Progenitor cell of endocrine pancreas (in vitro differentiated cells): ENCODE data around the gene CELF1. TPM values are rescaled to one million over a fixed set of nuclear protein-coding genes. Genes with fewer than 3 reads are reported as not detected.

Experiments used
- DNase-seq: peaks from one replicate; pipeline ENCODE4 v3.0.0; 2021; ENCODE audit warnings: low spot score; ENCODE audit not compliant: unreplicated experiment
- H3K27ac Mint-ChIP-seq: 2 replicates; pipeline ENCODE4 v1.8.0; 2021; ENCODE audit warnings: mild to moderate bottlenecking, moderate library complexity, mixed read lengths
- H3K27me3 Mint-ChIP-seq: 2 replicates; pipeline ENCODE4 v1.8.0; 2021; ENCODE audit warnings: mixed read lengths
- H3K36me3 Mint-ChIP-seq: 2 replicates; pipeline ENCODE4 v1.8.0; 2022; ENCODE audit warnings: mixed read lengths; ENCODE audit not compliant: insufficient read depth
- H3K4me1 Mint-ChIP-seq: 2 replicates; pipeline ENCODE4 v1.8.0; 2021; ENCODE audit warnings: low read depth, mixed read lengths
- H3K4me3 Mint-ChIP-seq: 2 replicates; pipeline ENCODE4 v1.8.0; 2021; ENCODE audit warnings: low read depth, mild to moderate bottlenecking, moderate library complexity, mixed read lengths
- H3K9me3 Mint-ChIP-seq: 2 replicates; pipeline ENCODE4 v1.8.0; 2021; ENCODE audit warnings: low read depth, mixed read lengths
- total RNA-seq: library from RNA; stranded (reverse); gene quantifications from 2 replicates; pipeline ENCODE4 v1.2.1, GENCODE V29; 2021
- TF ChIP-seq, protein P1 (sequence below): fragments of 200-600 bp; sonication (generic); IDR thresholded peaks from one replicate; pipeline ENCODE4 v1.5.0; 2021; ENCODE audit warnings: antibody characterized with exemption, mild to moderate bottlenecking; ENCODE audit not compliant: unreplicated experiment

Gene CELF1
- total RNA-seq, 1 donor from 2014 or later = 161 TPM

DNA sequence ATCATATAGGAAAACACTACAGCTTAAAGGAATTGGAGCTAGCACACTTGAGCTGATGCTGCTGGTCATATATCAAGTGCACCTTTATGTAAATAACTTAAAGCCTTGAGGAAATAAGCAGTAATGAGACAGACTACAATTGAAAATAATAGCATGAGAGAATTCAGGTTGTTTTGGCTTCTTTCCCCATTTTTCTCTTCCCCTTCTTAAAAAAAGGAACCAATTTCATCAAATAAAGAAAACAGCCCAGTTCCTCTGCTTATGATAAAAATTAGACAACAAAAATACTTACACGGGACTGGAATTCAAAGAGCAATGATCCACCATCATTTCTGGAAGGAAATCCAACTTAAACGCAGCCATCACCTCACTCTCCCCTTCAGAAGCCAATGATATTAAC, 53.8 kb downstream of the CELF1 start:
- Mint-ChIP-seq H3K27ac (no peak overlapping the region), H3K36me3 (peaks cover 1% of the 10 kb centered on the region), H3K4me1 (peaks cover 28% of the 10 kb centered on the region), H3K9me3 (no peaks in the 10 kb centered on the region), H3K27me3 (no peaks in the 10 kb centered on the region), H3K4me3 (no peak overlapping the region)
- TF ChIP-seq, protein P1, sequence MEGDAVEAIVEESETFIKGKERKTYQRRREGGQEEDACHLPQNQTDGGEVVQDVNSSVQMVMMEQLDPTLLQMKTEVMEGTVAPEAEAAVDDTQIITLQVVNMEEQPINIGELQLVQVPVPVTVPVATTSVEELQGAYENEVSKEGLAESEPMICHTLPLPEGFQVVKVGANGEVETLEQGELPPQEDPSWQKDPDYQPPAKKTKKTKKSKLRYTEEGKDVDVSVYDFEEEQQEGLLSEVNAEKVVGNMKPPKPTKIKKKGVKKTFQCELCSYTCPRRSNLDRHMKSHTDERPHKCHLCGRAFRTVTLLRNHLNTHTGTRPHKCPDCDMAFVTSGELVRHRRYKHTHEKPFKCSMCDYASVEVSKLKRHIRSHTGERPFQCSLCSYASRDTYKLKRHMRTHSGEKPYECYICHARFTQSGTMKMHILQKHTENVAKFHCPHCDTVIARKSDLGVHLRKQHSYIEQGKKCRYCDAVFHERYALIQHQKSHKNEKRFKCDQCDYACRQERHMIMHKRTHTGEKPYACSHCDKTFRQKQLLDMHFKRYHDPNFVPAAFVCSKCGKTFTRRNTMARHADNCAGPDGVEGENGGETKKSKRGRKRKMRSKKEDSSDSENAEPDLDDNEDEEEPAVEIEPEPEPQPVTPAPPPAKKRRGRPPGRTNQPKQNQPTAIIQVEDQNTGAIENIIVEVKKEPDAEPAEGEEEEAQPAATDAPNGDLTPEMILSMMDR = no peak
- DNase-seq = no peak

DNA sequence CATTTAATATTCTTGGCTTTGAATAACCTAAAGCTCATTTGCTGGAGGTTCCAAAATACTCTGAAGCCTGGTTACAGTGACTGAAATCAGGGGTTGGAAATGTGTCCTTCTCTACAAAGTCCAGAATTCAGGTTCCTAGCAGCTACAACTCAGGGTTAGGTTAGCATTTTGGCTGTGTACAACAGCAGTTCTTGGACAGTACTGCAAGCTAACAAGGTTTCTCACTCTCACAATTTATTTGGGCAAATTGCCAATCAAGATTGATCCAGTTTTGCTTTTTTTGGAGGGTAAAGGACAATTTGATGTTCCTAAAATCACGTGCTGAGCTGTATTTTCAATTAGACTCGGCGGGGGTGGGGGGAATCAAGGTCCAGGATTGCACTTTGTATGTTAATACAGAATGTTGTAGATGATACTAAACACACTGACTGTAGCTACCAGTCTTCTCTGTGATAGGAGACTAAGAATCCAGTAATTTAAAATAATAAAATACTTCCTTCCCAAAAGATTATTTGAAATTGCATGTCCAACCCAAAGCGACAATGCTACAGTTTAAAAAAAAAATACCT, 54.3 kb downstream of the CELF1 start:
- peaks cover 26% of the 10 kb centered on the region for H3K4me1 Mint-ChIP-seq
- TF ChIP-seq, protein P1 = no peak
- H3K9me3 Mint-ChIP-seq = no peaks in the 10 kb centered on the region
- no peak overlapping the region for H3K27ac Mint-ChIP-seq
- no peak overlapping the region for H3K4me3 Mint-ChIP-seq
- peaks cover 3% of the 10 kb centered on the region for H3K36me3 Mint-ChIP-seq
- no peak for DNase-seq
- no peaks in the 10 kb centered on the region for H3K27me3 Mint-ChIP-seq

DNA sequence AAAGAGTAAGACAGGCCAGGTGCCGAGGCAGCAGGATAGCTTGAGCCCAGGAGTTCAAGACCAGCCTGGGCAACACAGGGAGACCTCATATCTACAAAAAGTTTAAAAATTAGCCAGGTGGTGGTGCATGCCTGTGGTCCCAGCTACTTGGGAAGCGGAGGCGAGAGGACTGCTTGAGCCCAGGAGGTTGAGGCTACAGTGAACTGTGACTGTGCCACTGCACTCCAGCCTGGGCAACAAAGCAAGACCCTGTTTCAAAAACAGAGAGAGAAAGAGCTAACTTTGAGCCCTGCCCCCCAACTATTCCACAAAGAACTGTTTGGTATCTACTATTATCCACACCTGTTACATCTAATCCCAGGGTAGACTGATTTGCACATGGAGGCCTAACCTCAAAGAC, 54.8 kb downstream of the CELF1 start:
- H3K36me3 Mint-ChIP-seq = peaks cover 3% of the 10 kb centered on the region
- TF ChIP-seq, protein P1 = no peak
- no peak for DNase-seq
- H3K4me3 Mint-ChIP-seq = no peak overlapping the region
- H3K27ac Mint-ChIP-seq = peak overlapping the region; percentile 46
- no peaks in the 10 kb centered on the region for H3K27me3 Mint-ChIP-seq
- H3K9me3 Mint-ChIP-seq = no peaks in the 10 kb centered on the region
- H3K4me1 Mint-ChIP-seq = peaks cover 24% of the 10 kb centered on the region

DNA sequence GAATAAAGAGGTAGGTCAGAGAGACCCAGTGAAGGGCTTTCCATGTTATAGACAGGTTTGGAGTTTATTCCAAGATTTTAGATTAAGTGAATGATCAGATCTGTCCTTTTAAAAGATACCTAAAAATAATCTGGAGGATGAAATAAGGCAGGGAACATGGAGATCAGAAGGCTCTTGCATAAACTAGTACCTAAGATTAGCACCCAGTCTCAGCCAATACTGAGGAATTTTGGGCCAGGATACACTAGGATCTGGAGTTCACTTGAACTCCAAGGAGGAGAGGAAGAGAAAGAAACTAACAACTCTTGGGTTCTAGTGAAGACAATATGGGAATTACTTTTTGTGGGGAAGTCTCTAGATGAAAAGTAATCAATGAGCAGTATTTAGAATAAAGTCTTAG, 56.1 kb downstream of the CELF1 start:
- Mint-ChIP-seq H3K4me1 (peaks cover 18% of the 10 kb centered on the region), H3K27ac (no peak overlapping the region), H3K36me3 (peaks cover 5% of the 10 kb centered on the region), H3K9me3 (no peaks in the 10 kb centered on the region), H3K4me3 (no peak overlapping the region), H3K27me3 (no peaks in the 10 kb centered on the region)
- TF ChIP-seq, protein P1 = no peak
- DNase-seq = no peak

DNA sequence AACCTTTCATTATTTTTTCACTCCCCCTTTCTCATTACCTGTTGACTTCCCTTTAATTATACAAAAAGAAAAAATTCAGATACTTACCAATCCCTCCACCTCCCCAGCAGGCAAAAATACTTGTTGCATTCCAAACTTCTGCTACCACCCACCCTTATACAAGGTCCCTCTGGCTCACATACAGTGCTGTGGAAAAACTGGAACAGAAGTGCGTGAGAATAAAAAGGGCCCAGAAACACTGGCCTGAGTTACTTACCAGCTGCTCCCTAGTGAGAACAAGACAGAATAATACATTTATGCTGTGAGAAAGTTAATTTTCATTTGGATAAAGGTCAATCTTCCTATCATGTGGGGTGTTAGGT, 57.1 kb downstream of the CELF1 start:
- H3K9me3 Mint-ChIP-seq = no peaks in the 10 kb centered on the region
- DNase-seq = no peak
- peaks cover 5% of the 10 kb centered on the region for H3K36me3 Mint-ChIP-seq
- H3K4me3 Mint-ChIP-seq = no peak overlapping the region
- H3K27ac Mint-ChIP-seq = no peak overlapping the region
- no peaks in the 10 kb centered on the region for H3K27me3 Mint-ChIP-seq
- TF ChIP-seq, protein P1 = no peak
- peaks cover 14% of the 10 kb centered on the region for H3K4me1 Mint-ChIP-seq
